ENCODE data around the gene ZNF329.

The ZNF329 gene

GRCh38 chr19:58118979-58119733, 31.4 kb downstream of the ZNF329 start:
- DNase-seq (ENCODE audit: low spot score) = no peak

GRCh38 chr19:58117841-58118575, 32.6 kb downstream of the ZNF329 start:
- no peak for DNase-seq (ENCODE audit: low spot score)

GRCh38 chr19:58108546-58108817, 42.1 kb downstream of the ZNF329 start:
- no peak for DNase-seq (ENCODE audit: low spot score)

GRCh38 chr19:58107778-58108545, 42.6 kb downstream of the ZNF329 start:
- DNase-seq (ENCODE audit: low spot score) = no peak

- no peak for DNase-seq (ENCODE audit: low spot score)
Measured at GRCh38 chr19:58098682-58098998, 51.9 kb downstream of the ZNF329 start.

- peak; percentile 90 for DNase-seq (ENCODE audit: low spot score)
Measured at GRCh38 chr19:58097781-58098681, 52.6 kb downstream of the ZNF329 start, which contains the start of gene ZSCAN18. ZSCAN18 (minus strand) TSS chr19:58098231; CDS start chr19:58090267, 7,964 bp downstream.

- DNase-seq (ENCODE audit: low spot score) = no peak
Measured at GRCh38 chr19:58097349-58097748, 53.2 kb downstream of the ZNF329 start.

- DNase-seq (ENCODE audit: low spot score) = no peak
Measured at GRCh38 chr19:58096884-58097283, 53.7 kb downstream of the ZNF329 start.

GRCh38 chr19:58095328-58095727, 55.3 kb downstream of the ZNF329 start:
- no peak for DNase-seq (ENCODE audit: low spot score)

GRCh38 chr19:58093071-58093470, 57.5 kb downstream of the ZNF329 start:
- DNase-seq (ENCODE audit: low spot score) = no peak

- DNase-seq (ENCODE audit: low spot score) = no peak
Measured at GRCh38 chr19:58091251-58091995, 59.2 kb downstream of the ZNF329 start.

- no peak for DNase-seq (ENCODE audit: low spot score)
Measured at GRCh38 chr19:58089846-58090245, 60.7 kb downstream of the ZNF329 start.

- DNase-seq (ENCODE audit: low spot score) = no peak
Measured at GRCh38 chr19:58088521-58089052, 62.0 kb downstream of the ZNF329 start.

GRCh38 chr19:58086825-58087710, 63.5 kb downstream of the ZNF329 start:
- no peak for DNase-seq (ENCODE audit: low spot score)

- DNase-seq (ENCODE audit: low spot score) = no peak
Measured at GRCh38 chr19:58085348-58085875, 65.2 kb downstream of the ZNF329 start.

- DNase-seq (ENCODE audit: low spot score) = no peak
Measured at GRCh38 chr19:58084596-58085347, 65.8 kb downstream of the ZNF329 start.

GRCh38 chr19:58083021-58083420, 67.6 kb downstream of the ZNF329 start:
- DNase-seq (ENCODE audit: low spot score) = no peak

GRCh38 chr19:58079792-58080191, 70.8 kb downstream of the ZNF329 start:
- DNase-seq (ENCODE audit: low spot score) = no peak
